Caco-2 (cell line): Measurements from ENCODE around the gene IL17F. TPM values are rescaled to one million over a fixed set of nuclear protein-coding genes. Genes with fewer than 3 reads are reported as not detected.
A peak's percentile ranks its signal among the peaks of the same experiment; 100 is the strongest.

Experiments
- BruUV-seq: library from RNA; stranded (reverse); fragments of 400-500 nt; replicated peaks from 2 replicates; lab custom pipeline; 2021; lab: Mats Ljungman, UMichigan
- CTCF ChIA-PET: fragments of 300-600 bp; sonication (Branson Sonifier 250); formaldehyde crosslinking; loops from one replicate; lab custom pipeline; 2022; ENCODE audit warnings: antibody characterized with exemption; lab: Charles Lee
- POLR2A ChIA-PET: fragments of 300-600 bp; sonication (Branson Sonifier 250); formaldehyde crosslinking; loops from one replicate; lab custom pipeline; 2022; ENCODE audit warnings: antibody characterized with exemption; lab: Charles Lee
- DNase-seq, 2 experiments: peaks; one replicate each; pipeline versions ENCODE4 v3.0.0 to v3.0.0-alpha.2; 2020 to 2022
- H3K27me3 ChIP-seq: replicated peaks from 2 replicates; pipeline ENCODE4 v1.6.0; 2011; ENCODE audit warnings: low read length; ENCODE audit not compliant: control insufficient read depth, insufficient read depth
- H3K36me3 ChIP-seq: 2 replicates; pipeline ENCODE4 v1.5.1; 2011; ENCODE audit warnings: low read length; ENCODE audit not compliant: control insufficient read depth, insufficient read depth
- H3K4me1 ChIP-seq: fragments of 250-450 bp; sonication (Bioruptor Pico); 2 replicates; pipeline ENCODE4 v1.5.1; 2020; ENCODE audit warnings: mild to moderate bottlenecking
- H3K4me3 ChIP-seq: 2 replicates; pipeline ENCODE4 v1.5.1; 2011; ENCODE audit warnings: low read depth, mild to moderate bottlenecking, control low read depth, low read length
- H3K9me3 ChIP-seq: fragments of 250-450 bp; sonication (Bioruptor Pico); 2 replicates; pipeline ENCODE4 v1.5.1; 2020; ENCODE audit warnings: mild to moderate bottlenecking, moderate library complexity
- H3K27ac Mint-ChIP-seq: one replicate; pipeline ENCODE4 v1.8.0; 2022; ENCODE audit warnings: mixed read lengths; ENCODE audit not compliant: unreplicated experiment
- H3K27me3 Mint-ChIP-seq: one replicate; pipeline ENCODE4 v1.8.0; 2022; ENCODE audit warnings: mixed read lengths; ENCODE audit not compliant: insufficient read depth, unreplicated experiment
- H3K36me3 Mint-ChIP-seq: one replicate; pipeline ENCODE4 v1.8.0; 2022; ENCODE audit warnings: mild to moderate bottlenecking, mixed read lengths; ENCODE audit not compliant: insufficient read depth, unreplicated experiment
- H3K4me1 Mint-ChIP-seq: one replicate; pipeline ENCODE4 v1.8.0; 2022; ENCODE audit warnings: low read depth, mixed read lengths; ENCODE audit not compliant: unreplicated experiment
- H3K4me3 Mint-ChIP-seq: one replicate; pipeline ENCODE4 v1.8.0; 2022; ENCODE audit warnings: mild to moderate bottlenecking, moderate library complexity, mixed read lengths; ENCODE audit not compliant: unreplicated experiment
- H3K9me3 Mint-ChIP-seq: one replicate; pipeline ENCODE4 v1.8.0; 2022; ENCODE audit warnings: mixed read lengths; ENCODE audit not compliant: unreplicated experiment
- CTCF ChIP-seq, 2 experiments: fragments of 200-600 bp in 1 of 2; IDR thresholded peaks; 1 replicate in 1 of 2; 2 replicates in 1 of 2; pipeline versions ENCODE4 v1.5.1 to v1.8.0; 2011 to 2022; ENCODE audit warnings: antibody characterized with exemption in 1 of 2, control low read depth in 1 of 2, inconsistent platforms in 1 of 2, low read depth in 1 of 2, low read length in 1 of 2, mild to moderate bottlenecking in 1 of 2, moderate library complexity in 1 of 2; ENCODE audit not compliant: insufficient read depth in 1 of 2, severe bottlenecking in 1 of 2, unreplicated experiment in 1 of 2
- intact Hi-C: fragments of 100-400 bp; cut with micrococcal nuclease; formaldehyde crosslinking; loops from one replicate; pipeline ENCODE4 v1.10.0; 2022; ENCODE audit not compliant: unreplicated experiment
- total RNA-seq: library from RNA; stranded (reverse); gene quantifications from 2 replicates; pipeline ENCODE4 v1.2.3, GENCODE V29; 2022

IL17F gene
- total RNA-seq, 1 experiment from 2014 or later, result not detected

- no peak overlapping the region for H3K4me3 ChIP-seq
- BruUV-seq, result no TSS peak
- Mint-ChIP-seq H3K36me3 (peaks cover 91% of the 10 kb centered on the region), H3K4me3 (no peak overlapping the region), H3K9me3 (no peaks in the 10 kb centered on the region), H3K27ac (no peak overlapping the region), H3K4me1 (no peaks in the 10 kb centered on the region), H3K27me3 (no peaks in the 10 kb centered on the region)
- ChIA-PET CTCF (no interaction called here), POLR2A (interaction anchor here (0.5 to 0.9 kb wide), 2 partner anchors 9 to 493 kb away, joined by 3 to 5 read pairs; no protein-coding TSS in a partner anchor)
- no peak for TF ChIP-seq CTCF (IDR thresholded peaks at IDR 0.05; ENCODE audit: insufficient read depth in 1 of 2, low read depth in 1 of 2, low read length in 1 of 2, severe bottlenecking in 1 of 2, unreplicated experiment in 1 of 2)
- H3K27me3 ChIP-seq, result no peaks in the 10 kb centered on the region
- H3K4me1 ChIP-seq, result no peaks in the 10 kb centered on the region
- intact Hi-C loops, result no loop called here
- H3K36me3 ChIP-seq, result peaks cover 7% of the 10 kb centered on the region
- no peak for DNase-seq
- no peaks in the 10 kb centered on the region for H3K9me3 ChIP-seq
These were observed 31.8 kb upstream of the IL17F start for GRCh38 chr6:52276130-52276529.

GRCh38 chr6:52271852-52272460 lies 27.7 kb upstream of the IL17F start:
- ChIA-PET POLR2A (no interaction called here), CTCF (no interaction called here)
- no peak overlapping the region for H3K4me3 ChIP-seq
- intact Hi-C loops, result no loop called here
- H3K27me3 ChIP-seq, result no peaks in the 10 kb centered on the region
- BruUV-seq, result no TSS peak
- H3K27me3 Mint-ChIP-seq, result no peaks in the 10 kb centered on the region
- no peak overlapping the region for H3K27ac Mint-ChIP-seq
- no peaks in the 10 kb centered on the region for H3K9me3 ChIP-seq
- H3K36me3 ChIP-seq, result peaks cover 4% of the 10 kb centered on the region
- H3K4me1 Mint-ChIP-seq, result no peaks in the 10 kb centered on the region
- H3K4me3 Mint-ChIP-seq, result no peak overlapping the region
- H3K36me3 Mint-ChIP-seq, result peaks cover 91% of the 10 kb centered on the region
- no peak for TF ChIP-seq CTCF (IDR thresholded peaks at IDR 0.05; ENCODE audit: insufficient read depth in 1 of 2, low read depth in 1 of 2, low read length in 1 of 2, severe bottlenecking in 1 of 2, unreplicated experiment in 1 of 2)
- H3K9me3 Mint-ChIP-seq, result no peaks in the 10 kb centered on the region
- no peak for DNase-seq
- no peaks in the 10 kb centered on the region for H3K4me1 ChIP-seq

GRCh38 chr6:52263709-52264540 lies 19.6 kb upstream of the IL17F start:
- DNase-seq, result peak; percentile 54 to 72
- Mint-ChIP-seq H3K27me3 (no peaks in the 10 kb centered on the region), H3K27ac (no peak overlapping the region), H3K4me1 (no peaks in the 10 kb centered on the region), H3K9me3 (no peaks in the 10 kb centered on the region), H3K4me3 (no peak overlapping the region), H3K36me3 (peaks cover 78% of the 10 kb centered on the region)
- intact Hi-C loops, result loop anchor here (1.0 kb wide), 3 partner anchors 30 to 201 kb away; no protein-coding TSS in a partner anchor
- ChIA-PET CTCF (interaction anchor here (0.6 to 1.1 kb wide), 5 partner anchors 11 to 101 kb away, joined by 3 to 4 read pairs (median 3); no protein-coding TSS in a partner anchor), POLR2A (no interaction called here)
- Histone ChIP-seq H3K27me3 (no peaks in the 10 kb centered on the region), H3K4me3 (no peak overlapping the region), H3K4me1 (no peaks in the 10 kb centered on the region), H3K9me3 (no peaks in the 10 kb centered on the region), H3K36me3 (peaks cover 2% of the 10 kb centered on the region; the same call in 1 of the 2 replicates)
- peak; percentile 83 to 91 for TF ChIP-seq CTCF (IDR thresholded peaks at IDR 0.05; ENCODE audit: insufficient read depth in 1 of 2, low read depth in 1 of 2, low read length in 1 of 2, severe bottlenecking in 1 of 2, unreplicated experiment in 1 of 2)
- BruUV-seq, result TSS peak; percentile 83
